Head of caudate nucleus (tissue), 42 donors: Measurements from ENCODE around the gene MRPS27.
"Not testable (repeated sequence)": the region's sequence is repeated elsewhere in the genome, so short reads cannot be mapped to it uniquely, and the experiment has no call there.

Experiments used
- DNase-seq, 42 donors: peaks; one replicate each; pipeline versions ENCODE4 v3.0.0 to v3.0.0-alpha.2; 2020 to 2021; ENCODE audit warnings: mixed read lengths in 7 of 42
- intact Hi-C: fragments of 100-400 bp; cut with DNase I; formaldehyde crosslinking; loops from one replicate; pipeline ENCODE4 v1.15.0; 2022

MRPS27 gene

GRCh38 chr5:72191404-72191803, 128.6 kb downstream of the MRPS27 start:
- no peak for DNase-seq
- intact Hi-C loops: no loop called here

- DNase-seq: no peak
- intact Hi-C loops: no loop called here
Observed at GRCh38 chr5:72189146-72189545, 130.9 kb downstream of the MRPS27 start.

- no peak for DNase-seq
- intact Hi-C loops: no loop called here
Observed at GRCh38 chr5:72188166-72188565, 131.9 kb downstream of the MRPS27 start.

GRCh38 chr5:72187388-72188075, 132.5 kb downstream of the MRPS27 start:
- intact Hi-C loops: no loop called here

GRCh38 chr5:72185496-72186329, 134.3 kb downstream of the MRPS27 start:
- intact Hi-C loops: no loop called here
- no peak for DNase-seq

More at GRCh38 chr5:72187388-72188075, 132.5 kb downstream of the MRPS27 start:
- no peak for DNase-seq

GRCh38 chr5:72184408-72184807, 135.6 kb downstream of the MRPS27 start:
- DNase-seq: no peak
- intact Hi-C loops: no loop called here

GRCh38 chr5:72183101-72183520, 136.9 kb downstream of the MRPS27 start:
- intact Hi-C loops: no loop called here
- no peak for DNase-seq

- DNase-seq: no peak
Observed at GRCh38 chr5:72182686-72183085, 137.4 kb downstream of the MRPS27 start.

GRCh38 chr5:72180925-72181324, 139.1 kb downstream of the MRPS27 start:
- intact Hi-C loops: loop anchor here (2.0 kb wide), 1 partner anchor 64 kb away; no protein-coding TSS in a partner anchor
- DNase-seq: no peak

More at GRCh38 chr5:72182686-72183085, 137.4 kb downstream of the MRPS27 start:
- intact Hi-C loops: no loop called here

- intact Hi-C loops: loop anchor here (2.0 kb wide), 1 partner anchor 65 kb away; no protein-coding TSS in a partner anchor
- peak in 23 of 42 donors; percentile 17 to 67 (median 41) for DNase-seq
Observed at GRCh38 chr5:72179816-72180440, 140.1 kb downstream of the MRPS27 start.

GRCh38 chr5:72179028-72179815, 140.8 kb downstream of the MRPS27 start:
- intact Hi-C loops: no loop called here
- DNase-seq: peak; percentile 26 to 89 (median 74)

GRCh38 chr5:72177538-72177937, 142.5 kb downstream of the MRPS27 start:
- intact Hi-C loops: no loop called here
- no peak for DNase-seq

GRCh38 chr5:72172786-72173185, 147.3 kb downstream of the MRPS27 start:
- DNase-seq: no peak
- intact Hi-C loops: no loop called here

GRCh38 chr5:72171667-72172066, 148.4 kb downstream of the MRPS27 start:
- intact Hi-C loops: no loop called here
- DNase-seq: no peak

- intact Hi-C loops, DNase-seq: not testable (repeated sequence)
Observed at GRCh38 chr5:72171181-72171580, 148.9 kb downstream of the MRPS27 start.

- intact Hi-C loops: no loop called here
- no peak for DNase-seq
Observed at GRCh38 chr5:72170101-72170500, 149.9 kb downstream of the MRPS27 start.
